H1 (cell line): ENCODE results near the gene ALG3. TPM values are rescaled to one million over a fixed set of nuclear protein-coding genes. Genes with fewer than 3 reads are reported as not detected.

Experiments
- BACH1 ChIP-seq: IDR thresholded peaks from 2 replicates; pipeline ENCODE4 v1.6.1; 2012; ENCODE audit warnings: low read length, improper control_type of control experiment
- BCL11A ChIP-seq, 2 experiments: IDR thresholded peaks; one replicate each; pipeline ENCODE4 v1.6.1; 2011; ENCODE audit warnings: low read depth in 2 of 2, low read length in 2 of 2, mild to moderate bottlenecking in 2 of 2
- CBX8 ChIP-seq: fragments of 300-800, 300-1000 bp; sonication (generic); IDR thresholded peaks from 2 replicates; pipeline ENCODE4 v1.7.1; 2016; ENCODE audit warnings: low read depth, low read length, borderline replicate concordance
- CHD1 ChIP-seq: IDR thresholded peaks from 2 replicates; pipeline ENCODE4 v1.6.1; 2012; ENCODE audit warnings: low read depth, low read length, improper control_type of control experiment
- CHD2 ChIP-seq: IDR thresholded peaks from 2 replicates; pipeline ENCODE4 v1.6.1; 2012; ENCODE audit warnings: low read length, improper control_type of control experiment
- CREB1 ChIP-seq: IDR thresholded peaks from 2 replicates; pipeline ENCODE4 v1.6.1; 2012; ENCODE audit warnings: inconsistent platforms
- CTBP2 ChIP-seq: IDR thresholded peaks from 2 replicates; pipeline ENCODE4 v1.7.0; 2011; ENCODE audit warnings: borderline replicate concordance, mild to moderate bottlenecking, moderate library complexity, mixed read lengths, low read length; ENCODE audit not compliant: insufficient read depth, insufficient read length
- E2F6 ChIP-seq: IDR thresholded peaks from 2 replicates; pipeline ENCODE4 v1.6.1; 2012; ENCODE audit warnings: inconsistent platforms
- GABPA ChIP-seq: IDR thresholded peaks from 2 replicates; pipeline ENCODE4 v1.6.1; 2011; ENCODE audit warnings: mild to moderate bottlenecking, low read length, moderate library complexity, borderline replicate concordance; ENCODE audit not compliant: insufficient read depth
- GTF2F1 ChIP-seq: IDR thresholded peaks from 2 replicates; pipeline ENCODE4 v1.6.1; 2012; ENCODE audit warnings: low read depth, low read length, improper control_type of control experiment, borderline replicate concordance
- JUN ChIP-seq: IDR thresholded peaks from 2 replicates; pipeline ENCODE4 v1.6.1; 2011; ENCODE audit warnings: low read depth, mild to moderate bottlenecking, improper control_type of control experiment, low read length
- KDM1A ChIP-seq: fragments of 200-600, 300-600 bp; sonication (generic); IDR thresholded peaks from 2 replicates; pipeline ENCODE4 v1.7.1; 2016; ENCODE audit warnings: mild to moderate bottlenecking, low read length, borderline replicate concordance
- KDM4A ChIP-seq: IDR thresholded peaks from one replicate; pipeline ENCODE4 v1.7.1; 2012; ENCODE audit warnings: low read depth, mild to moderate bottlenecking, moderate library complexity, low read length, inconsistent platforms; ENCODE audit not compliant: severe bottlenecking
- POLR2AphosphoS5 ChIP-seq: IDR thresholded peaks from 2 replicates; pipeline ENCODE4 v1.6.1; 2011; ENCODE audit warnings: low read depth, low read length
- RBBP5 ChIP-seq: IDR thresholded peaks from 2 replicates; pipeline ENCODE4 v1.7.1; 2012; ENCODE audit warnings: low read depth, mild to moderate bottlenecking, inconsistent platforms, low read length, moderate library complexity, borderline replicate concordance
- SAP30 ChIP-seq: fragments of 300-600 bp; sonication (generic); IDR thresholded peaks from 2 replicates; pipeline ENCODE4 v1.7.1; 2012; ENCODE audit warnings: low read length, moderate library complexity, mild to moderate bottlenecking, inconsistent platforms; ENCODE audit not compliant: insufficient read depth, insufficient replicate concordance
- SP2 ChIP-seq: IDR thresholded peaks from 2 replicates; pipeline ENCODE4 v1.6.1; 2012; ENCODE audit warnings: mild to moderate bottlenecking, low read length, inconsistent platforms
- SP4 ChIP-seq: IDR thresholded peaks from 2 replicates; pipeline ENCODE4 v1.6.1; 2012; ENCODE audit warnings: low read length, inconsistent platforms
- SRF ChIP-seq: IDR thresholded peaks from 2 replicates; pipeline ENCODE4 v1.6.1; 2011; ENCODE audit warnings: mild to moderate bottlenecking, low read depth, low read length, moderate library complexity
- TAF1 ChIP-seq: IDR thresholded peaks from 2 replicates; pipeline ENCODE4 v1.6.1; 2011; ENCODE audit warnings: mild to moderate bottlenecking, low read depth, low read length
- TAF7 ChIP-seq: optimal IDR thresholded peaks from 2 replicates; pipeline ENCODE3; 2011; ENCODE audit warnings: low read depth, mild to moderate bottlenecking, inconsistent platforms, low read length, moderate library complexity, borderline replicate concordance
- YY1 ChIP-seq: IDR thresholded peaks from 2 replicates; pipeline ENCODE4 v1.6.1; 2011; ENCODE audit warnings: low read depth, mild to moderate bottlenecking, low read length
- ZNF274 ChIP-seq: IDR thresholded peaks from 2 replicates; pipeline ENCODE4 v1.7.0; 2012; ENCODE audit warnings: low read length, borderline replicate concordance; ENCODE audit errors: extremely low read depth
- polyA plus RNA-seq, 7 experiments: library from polyadenylated mRNA; depleted of rRNA in 3 of 7; stranded (reverse) in 5 of 7; unstranded in 2 of 7; fragments of >200 nt in 5 of 7; fragments of 200-250 nt in 2 of 7; gene quantifications; 1 replicate in 5 of 7; 2 replicates in 1 of 7; 4 replicates in 1 of 7; pipeline versions ENCODE4 v1.2.1 to v1.2.3, GENCODE V29; 2011 to 2013; ENCODE audit warnings: missing spikeins in 2 of 7, mixed read lengths in 2 of 7
- total RNA-seq: library from RNA; stranded (reverse); fragmentation: NEBNext Ultra II Directional; extraction: Animal tissue kit (Norgen Biotek cat#: 25700); gene quantifications from 2 replicates; pipeline ENCODE4 v1.2.1, GENCODE V29; 2021

ALG3 gene
- total and polyA plus RNA-seq, 2 of the 8 experiments (the other 6 are each of a cell fraction or from before 2014, with no cell fraction given) = 54.6 to 148 TPM

DNA sequence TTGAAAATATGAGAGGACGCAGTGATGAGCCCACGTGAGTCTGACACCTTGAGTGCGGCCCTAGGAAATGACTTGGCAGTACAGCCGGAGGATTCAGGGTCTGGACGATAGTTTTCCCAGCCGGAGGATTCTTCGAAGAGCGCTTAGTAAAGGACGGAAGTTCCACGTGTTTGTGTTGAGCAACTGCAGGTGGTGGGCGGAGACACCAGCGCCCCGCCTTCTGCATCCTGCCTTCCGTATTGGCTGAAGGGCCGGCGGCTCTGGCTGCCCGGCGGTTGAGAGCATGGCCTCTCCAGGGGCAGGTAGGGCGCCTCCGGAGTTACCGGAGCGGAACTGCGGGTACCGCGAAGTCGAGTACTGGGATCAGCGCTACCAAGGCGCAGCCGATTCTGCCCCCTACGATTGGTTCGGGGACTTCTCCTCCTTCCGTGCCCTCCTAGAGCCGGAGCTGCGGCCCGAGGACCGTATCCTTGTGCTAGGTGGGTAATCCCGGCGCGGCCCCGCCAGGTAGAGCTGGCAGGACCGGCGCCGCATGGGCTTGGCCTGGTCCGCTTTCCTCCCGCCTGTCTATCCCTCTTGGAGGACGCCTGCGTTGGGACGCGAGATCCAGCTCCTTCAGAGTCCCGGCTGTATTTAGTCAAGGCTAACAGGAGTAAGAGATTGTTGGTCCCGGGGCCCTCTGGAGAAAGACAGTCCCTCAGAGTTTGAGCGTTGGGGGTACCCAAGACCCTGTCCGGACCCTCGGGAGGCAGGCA, 827 bp upstream of the ALG3 start, which contains the start of gene EEF1AKMT4 (continued):
- TF ChIP-seq GABPA (peak; percentile 86; the same call in 1 of the 2 replicates), SP4 (no peak; the same call in 1 of the 2 replicates), CREB1 (peak; percentile 31; the same call in 1 of the 2 replicates), BCL11A (IDR thresholded peaks at IDR 0.05; ENCODE audit: low read depth in 2 of 2, low read length in 2 of 2) (no peak), JUN (no peak), GTF2F1 (0 out of 2 replicates have a peak, but pooled peaks have one; percentile 29), CHD2 (0 out of 2 replicates have a peak, but pooled peaks have one; percentile 29), CBX8 (no peak), SRF (no peak), CHD1 (no peak), SAP30 (peak; percentile 54), SP2 (no peak), TAF7 (no peak), POLR2AphosphoS5 (0 out of 2 replicates have a peak, but pooled peaks have one; percentile 38), BACH1 (no peak), KDM1A (no peak), KDM4A (peak; percentile 72), RBBP5 (0 out of 2 replicates have a peak, but pooled peaks have one; percentile 47), TAF1 (no peak; the same call in 1 of the 2 replicates), E2F6 (no peak; the same call in 1 of the 2 replicates), CTBP2 (no peak), ZNF274 (no peak), YY1 (peak; percentile 73)
